Progenitor cell of endocrine pancreas (in vitro differentiated cells): ENCODE data around the gene DRC1. TPM values are rescaled to one million over a fixed set of nuclear protein-coding genes. Genes with fewer than 3 reads are reported as not detected.

Experiments used
- DNase-seq: peaks from one replicate; pipeline ENCODE4 v3.0.0; 2021; ENCODE audit warnings: low spot score; ENCODE audit not compliant: unreplicated experiment
- H3K27ac Mint-ChIP-seq: 2 replicates; pipeline ENCODE4 v1.8.0; 2021; ENCODE audit warnings: mild to moderate bottlenecking, moderate library complexity, mixed read lengths
- H3K27me3 Mint-ChIP-seq: 2 replicates; pipeline ENCODE4 v1.8.0; 2021; ENCODE audit warnings: mixed read lengths
- H3K36me3 Mint-ChIP-seq: 2 replicates; pipeline ENCODE4 v1.8.0; 2022; ENCODE audit warnings: mixed read lengths; ENCODE audit not compliant: insufficient read depth
- H3K4me1 Mint-ChIP-seq: 2 replicates; pipeline ENCODE4 v1.8.0; 2021; ENCODE audit warnings: low read depth, mixed read lengths
- H3K4me3 Mint-ChIP-seq: 2 replicates; pipeline ENCODE4 v1.8.0; 2021; ENCODE audit warnings: low read depth, mild to moderate bottlenecking, moderate library complexity, mixed read lengths
- H3K9me3 Mint-ChIP-seq: 2 replicates; pipeline ENCODE4 v1.8.0; 2021; ENCODE audit warnings: low read depth, mixed read lengths
- CTCF ChIP-seq: fragments of 200-600 bp; sonication (generic); IDR thresholded peaks from one replicate; pipeline ENCODE4 v1.5.0; 2021; ENCODE audit warnings: antibody characterized with exemption, mild to moderate bottlenecking; ENCODE audit not compliant: unreplicated experiment
- total RNA-seq: library from RNA; stranded (reverse); gene quantifications from 2 replicates; pipeline ENCODE4 v1.2.1, GENCODE V29; 2021

Gene DRC1
- total RNA-seq, 1 donor from 2014 or later: 0.57 TPM

GRCh38 chr2:26481706-26482105 is 80.0 kb downstream of the DRC1 start:
- H3K4me3 Mint-ChIP-seq: no peak overlapping the region
- TF ChIP-seq CTCF: no peak
- peaks cover 12% of the 10 kb centered on the region for H3K27me3 Mint-ChIP-seq
- no peaks in the 10 kb centered on the region for H3K9me3 Mint-ChIP-seq
- no peaks in the 10 kb centered on the region for H3K36me3 Mint-ChIP-seq
- DNase-seq: no peak
- no peaks in the 10 kb centered on the region for H3K4me1 Mint-ChIP-seq
- no peak overlapping the region for H3K27ac Mint-ChIP-seq

GRCh38 chr2:26482211-26483026 is 80.7 kb downstream of the DRC1 start:
- H3K27me3 Mint-ChIP-seq: peaks cover 12% of the 10 kb centered on the region
- no peak for DNase-seq
- H3K27ac Mint-ChIP-seq: no peak overlapping the region
- TF ChIP-seq CTCF: no peak
- H3K9me3 Mint-ChIP-seq: no peaks in the 10 kb centered on the region
- no peak overlapping the region for H3K4me3 Mint-ChIP-seq
- H3K36me3 Mint-ChIP-seq: no peaks in the 10 kb centered on the region
- H3K4me1 Mint-ChIP-seq: no peaks in the 10 kb centered on the region

DNA sequence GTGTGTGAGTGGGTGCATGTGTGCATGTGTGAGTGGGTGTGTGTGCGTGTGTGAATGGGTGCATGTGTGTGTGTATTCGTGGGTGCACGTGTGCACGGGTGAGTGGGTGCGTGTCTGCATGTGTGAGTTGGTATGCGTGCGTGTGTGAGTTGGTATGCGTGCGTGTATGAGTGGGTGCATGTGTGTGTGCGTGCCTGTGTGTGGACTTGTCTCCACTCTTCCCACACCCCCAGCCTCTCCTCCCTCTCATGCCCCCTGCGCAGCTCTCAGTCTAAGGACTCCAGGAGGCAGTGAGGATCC is 81.3 kb downstream of the DRC1 start:
- no peaks in the 10 kb centered on the region for H3K9me3 Mint-ChIP-seq
- H3K36me3 Mint-ChIP-seq: no peaks in the 10 kb centered on the region
- no peak for DNase-seq
- H3K4me1 Mint-ChIP-seq: no peaks in the 10 kb centered on the region
- H3K27ac Mint-ChIP-seq: no peak overlapping the region
- H3K27me3 Mint-ChIP-seq: peaks cover 9% of the 10 kb centered on the region
- H3K4me3 Mint-ChIP-seq: no peak overlapping the region
- TF ChIP-seq CTCF: no peak

DNA sequence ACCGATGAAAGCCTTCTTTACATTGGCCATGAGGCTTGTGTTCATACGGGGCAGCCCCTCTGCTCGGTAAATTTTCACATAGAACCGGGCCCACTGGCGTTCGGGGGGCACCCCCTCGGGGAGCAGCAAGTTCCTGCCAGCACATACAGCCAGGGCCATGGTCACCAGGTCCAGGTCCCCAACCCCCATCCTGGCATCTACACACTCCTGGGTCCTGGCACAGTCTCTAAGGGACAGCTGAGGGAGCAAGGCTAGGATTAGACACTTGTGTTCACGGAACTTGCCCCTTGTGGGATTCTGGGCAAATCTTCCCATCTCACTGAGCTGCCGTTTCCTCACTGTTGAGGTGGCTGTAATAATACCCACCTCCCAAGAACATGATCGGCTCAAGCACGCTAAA is 81.8 kb downstream of the DRC1 start:
- Mint-ChIP-seq H3K36me3 (no peaks in the 10 kb centered on the region), H3K4me3 (no peak overlapping the region), H3K9me3 (no peaks in the 10 kb centered on the region), H3K27ac (no peak overlapping the region), H3K27me3 (peaks cover 9% of the 10 kb centered on the region), H3K4me1 (no peaks in the 10 kb centered on the region)
- no peak for DNase-seq
- no peak for TF ChIP-seq CTCF

- no peak for TF ChIP-seq CTCF
- Mint-ChIP-seq H3K27ac (no peak overlapping the region), H3K27me3 (peaks cover 9% of the 10 kb centered on the region), H3K4me3 (no peak overlapping the region), H3K36me3 (no peaks in the 10 kb centered on the region), H3K4me1 (no peaks in the 10 kb centered on the region), H3K9me3 (no peaks in the 10 kb centered on the region)
- no peak for DNase-seq
Observed at GRCh38 chr2:26483957-26484565, 82.3 kb downstream of the DRC1 start.
